ENCODE results near the gene ME2. TPM values are rescaled to one million over a fixed set of nuclear protein-coding genes. Genes with fewer than 3 reads are reported as not detected.

ME2 gene
- total RNA-seq, 2 donors from 2014 or later = 72.8 to 74.4 TPM

- H3K4me3 ChIP-seq (ENCODE audit: low read length) = no peak overlapping the region
- Mint-ChIP-seq H3K27me3 (ENCODE audit: insufficient read depth) (no peaks in the 10 kb centered on the region), H3K4me3 (no peak overlapping the region), H3K27ac (no peak overlapping the region), H3K9me3 (no peaks in the 10 kb centered on the region), H3K4me1 (peaks cover 3% of the 10 kb centered on the region), H3K36me3 (ENCODE audit: low read depth) (no peaks in the 10 kb centered on the region)
- no peak for DNase-seq
- 89 to 93% methylated on average over 4 of the region's 4 CpGs for WGBS, 2 experiments (ENCODE audit: insufficient coverage in 1 of 2, insufficient read length in 1 of 2)
- H3K36me3 ChIP-seq (ENCODE audit: control insufficient read depth, insufficient read depth, low read length) = no peaks in the 10 kb centered on the region
- H3K9me3 ChIP-seq (ENCODE audit: control insufficient read depth, low read length) = no peaks in the 10 kb centered on the region
- no peak overlapping the region for H3K9ac ChIP-seq (ENCODE audit: extremely low read depth, low read length, poor library complexity, severe bottlenecking)
- H3K4me1 ChIP-seq (ENCODE audit: control insufficient read depth, insufficient read depth, low read length) = no peaks in the 10 kb centered on the region
- no peaks in the 10 kb centered on the region for H3K27me3 ChIP-seq (ENCODE audit: control insufficient read depth, insufficient read depth, low read length, poor library complexity, severe bottlenecking)
- no peak overlapping the region for H3K27ac ChIP-seq (ENCODE audit: low read depth, low read length)
- TF ChIP-seq CTCF (conservative IDR thresholded peaks at IDR 0.05) = no peak
These were observed 9.8 kb upstream of the ME2 start for GRCh38 chr18:50869150-50869549.

GRCh38 chr18:50870138-50870845 lies 8.6 kb upstream of the ME2 start:
- Histone ChIP-seq H3K9ac (ENCODE audit: extremely low read depth, low read length, poor library complexity, severe bottlenecking) (no peak overlapping the region), H3K4me1 (ENCODE audit: control insufficient read depth, insufficient read depth, low read length) (no peaks in the 10 kb centered on the region), H3K27me3 (ENCODE audit: control insufficient read depth, insufficient read depth, low read length, poor library complexity, severe bottlenecking) (no peaks in the 10 kb centered on the region), H3K27ac (ENCODE audit: low read depth, low read length) (no peak overlapping the region), H3K36me3 (ENCODE audit: control insufficient read depth, insufficient read depth, low read length) (no peaks in the 10 kb centered on the region), H3K4me3 (ENCODE audit: low read length) (no peak overlapping the region), H3K9me3 (ENCODE audit: control insufficient read depth, low read length) (no peaks in the 10 kb centered on the region)
- no peak for TF ChIP-seq CTCF (conservative IDR thresholded peaks at IDR 0.05)
- DNase-seq = no peak
- H3K4me3 Mint-ChIP-seq = no peak overlapping the region
- WGBS, 2 experiments (ENCODE audit: insufficient coverage in 1 of 2, insufficient read length in 1 of 2) = 89 to 93% methylated on average over 7 of the region's 7 CpGs
- H3K4me1 Mint-ChIP-seq = peaks cover 6% of the 10 kb centered on the region
- no peaks in the 10 kb centered on the region for H3K27me3 Mint-ChIP-seq (ENCODE audit: insufficient read depth)
- H3K36me3 Mint-ChIP-seq (ENCODE audit: low read depth) = no peaks in the 10 kb centered on the region
- H3K9me3 Mint-ChIP-seq = no peaks in the 10 kb centered on the region
- H3K27ac Mint-ChIP-seq = no peak overlapping the region

GRCh38 chr18:50871846-50872245 lies 7.1 kb upstream of the ME2 start:
- Histone ChIP-seq H3K27me3 (ENCODE audit: control insufficient read depth, insufficient read depth, low read length, poor library complexity, severe bottlenecking) (no peaks in the 10 kb centered on the region), H3K9ac (ENCODE audit: extremely low read depth, low read length, poor library complexity, severe bottlenecking) (no peak overlapping the region), H3K36me3 (ENCODE audit: control insufficient read depth, insufficient read depth, low read length) (no peaks in the 10 kb centered on the region), H3K27ac (ENCODE audit: low read depth, low read length) (no peak overlapping the region), H3K9me3 (ENCODE audit: control insufficient read depth, low read length) (no peaks in the 10 kb centered on the region), H3K4me1 (ENCODE audit: control insufficient read depth, insufficient read depth, low read length) (peaks cover 3% of the 10 kb centered on the region), H3K4me3 (ENCODE audit: low read length) (no peak overlapping the region)
- 88 to 100% methylated on average over 1 of the region's 3 CpGs for WGBS, 2 experiments (ENCODE audit: insufficient coverage in 1 of 2, insufficient read length in 1 of 2)
- no peak overlapping the region for H3K4me3 Mint-ChIP-seq
- no peaks in the 10 kb centered on the region for H3K36me3 Mint-ChIP-seq (ENCODE audit: low read depth)
- DNase-seq = no peak
- peaks cover 14% of the 10 kb centered on the region for H3K4me1 Mint-ChIP-seq
- no peaks in the 10 kb centered on the region for H3K27me3 Mint-ChIP-seq (ENCODE audit: insufficient read depth)
- TF ChIP-seq CTCF (conservative IDR thresholded peaks at IDR 0.05) = no peak
- H3K9me3 Mint-ChIP-seq = no peaks in the 10 kb centered on the region
- H3K27ac Mint-ChIP-seq = no peak overlapping the region
